NCI-H2029 (cell line): Measurements from ENCODE around the gene LILRA1.
"Not testable (repeated sequence)": the region's sequence is repeated elsewhere in the genome, so short reads cannot be mapped to it uniquely, and the experiment has no call there.

Source experiments
- DNase-seq: peaks from one replicate; lab custom pipeline; 2025; lab: John Stamatoyannopoulos, UW

Gene LILRA1

DNA sequence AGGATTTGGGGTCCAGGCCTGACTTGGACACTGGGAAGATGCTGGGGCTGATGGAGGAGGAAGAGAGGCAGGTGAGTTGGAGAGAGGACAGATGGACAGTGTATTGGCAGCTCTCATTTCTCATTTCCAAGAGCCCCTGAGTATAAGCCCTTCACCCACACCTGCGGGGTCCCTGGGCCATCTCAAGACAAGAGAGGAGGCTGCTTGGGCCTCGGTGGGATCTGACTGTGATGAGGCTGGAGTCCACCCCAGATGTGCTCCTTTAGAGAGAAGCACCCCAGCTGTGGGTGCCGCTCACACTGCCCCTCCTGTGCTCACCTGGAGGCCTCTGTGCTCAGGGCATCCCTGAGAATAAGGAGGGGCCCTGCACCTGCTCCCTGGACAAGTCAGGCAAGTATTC is 16.1 kb upstream of the LILRA1 start:
- no peak for DNase-seq

DNA sequence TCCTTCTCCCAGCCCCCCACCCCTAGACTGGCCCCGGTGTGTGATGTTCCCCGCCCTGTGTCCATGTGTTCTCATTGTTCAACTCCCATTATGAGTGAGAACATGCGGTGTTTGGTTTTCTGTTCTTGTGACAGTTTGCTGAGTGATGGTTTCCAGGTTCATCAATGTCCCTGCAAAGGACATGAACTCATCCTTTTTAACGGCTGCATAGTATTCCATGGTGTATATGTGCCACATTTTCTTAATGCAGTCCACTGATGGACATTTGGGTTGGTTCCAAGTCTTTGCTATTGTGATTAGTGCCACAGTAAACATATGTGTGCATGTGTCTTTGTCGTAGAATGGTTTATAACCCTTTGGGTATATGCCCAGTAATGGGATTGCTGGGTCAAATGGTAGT is 15.2 kb upstream of the LILRA1 start:
- not testable (repeated sequence) for DNase-seq

DNA sequence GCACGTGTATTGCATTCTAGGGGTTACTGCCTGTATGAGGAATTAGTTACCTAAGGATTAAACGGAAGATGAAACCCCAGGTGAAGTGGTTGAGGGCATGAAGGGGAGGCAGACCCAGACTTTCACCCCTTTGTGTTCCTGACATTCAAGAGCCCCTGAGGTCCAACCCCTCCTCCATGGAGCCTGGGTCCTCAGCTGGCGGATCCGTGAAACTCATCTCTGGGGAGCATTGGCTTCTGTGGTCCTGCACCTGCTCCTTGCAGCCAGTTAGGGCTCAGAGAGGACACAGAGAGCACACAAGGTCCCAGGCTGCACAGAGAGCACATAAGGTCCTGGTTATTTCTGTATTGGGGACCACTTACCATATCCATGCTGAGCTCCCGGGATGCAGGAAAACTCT is 7.0 kb upstream of the LILRA1 start:
- DNase-seq = no peak

DNA sequence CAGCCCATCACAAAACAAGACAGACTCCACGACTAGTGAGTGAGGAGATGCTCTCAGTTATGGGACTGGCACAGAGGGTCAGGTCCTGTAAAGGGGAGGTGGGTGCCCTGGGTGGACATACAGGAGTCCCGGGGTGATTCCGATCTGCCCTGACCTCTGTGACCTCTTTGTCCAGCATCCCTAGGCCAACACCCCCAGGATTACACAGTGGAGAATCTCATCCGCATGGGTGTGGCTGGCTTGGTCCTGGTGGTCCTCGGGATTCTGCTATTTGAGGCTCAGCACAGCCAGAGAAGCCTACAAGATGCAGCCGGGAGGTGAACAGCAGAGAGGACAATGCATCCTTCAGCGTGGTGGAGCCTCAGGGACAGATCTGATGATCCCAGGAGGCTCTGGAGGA is 6.4 kb upstream of the LILRA1 start:
- DNase-seq = no peak

DNA sequence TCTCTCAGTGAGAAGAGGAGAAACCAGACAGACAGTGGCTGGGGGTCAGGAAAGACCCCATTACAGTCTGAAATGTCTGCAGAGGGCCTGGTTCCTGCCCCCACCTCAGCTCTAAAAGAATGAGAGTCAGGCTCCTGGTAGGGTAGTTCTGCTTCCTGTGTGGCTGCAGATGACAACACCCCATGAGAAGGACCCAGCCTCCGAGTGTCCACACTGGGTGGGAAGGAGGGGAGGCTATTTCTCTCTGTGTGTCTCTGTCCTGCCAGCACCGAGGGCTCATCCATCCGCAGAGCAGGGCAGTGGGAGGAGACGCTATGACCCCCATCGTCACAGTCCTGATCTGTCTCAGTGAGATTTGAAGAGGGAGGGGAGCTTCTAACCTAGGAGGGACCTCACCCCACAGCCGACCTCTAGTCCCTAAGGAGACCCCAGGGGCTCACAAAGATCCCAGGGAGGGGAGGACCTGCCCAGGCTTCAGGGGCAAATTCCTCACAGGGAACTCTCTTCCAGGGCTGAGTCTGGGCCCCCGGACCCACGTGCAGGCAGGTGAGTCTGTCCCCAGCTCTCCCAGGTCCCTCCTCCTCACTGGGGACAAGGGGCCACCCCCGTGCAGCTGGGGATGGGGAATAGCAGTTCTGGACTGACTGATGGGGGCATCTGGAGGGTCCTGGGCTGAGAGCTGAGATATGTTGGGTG is 647 bp downstream of the LILRA1 start:
- DNase-seq = not testable (repeated sequence)

DNA sequence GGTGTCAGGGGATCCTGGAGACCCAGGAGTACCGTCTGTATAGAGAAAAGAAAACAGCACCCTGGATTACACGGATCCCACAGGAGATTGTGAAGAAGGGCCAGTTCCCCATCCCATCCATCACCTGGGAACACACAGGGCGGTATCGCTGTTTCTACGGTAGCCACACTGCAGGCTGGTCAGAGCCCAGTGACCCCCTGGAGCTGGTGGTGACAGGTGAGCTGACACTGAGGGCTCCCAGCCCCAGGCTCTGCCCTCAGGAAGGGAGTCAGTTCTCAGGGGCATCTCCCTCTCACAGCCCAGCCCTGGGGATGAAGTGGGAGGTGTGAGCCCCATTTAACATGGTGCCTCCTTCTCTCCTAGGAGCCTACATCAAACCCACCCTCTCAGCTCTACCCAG is 1.3 kb downstream of the LILRA1 start:
- DNase-seq = no peak

DNA sequence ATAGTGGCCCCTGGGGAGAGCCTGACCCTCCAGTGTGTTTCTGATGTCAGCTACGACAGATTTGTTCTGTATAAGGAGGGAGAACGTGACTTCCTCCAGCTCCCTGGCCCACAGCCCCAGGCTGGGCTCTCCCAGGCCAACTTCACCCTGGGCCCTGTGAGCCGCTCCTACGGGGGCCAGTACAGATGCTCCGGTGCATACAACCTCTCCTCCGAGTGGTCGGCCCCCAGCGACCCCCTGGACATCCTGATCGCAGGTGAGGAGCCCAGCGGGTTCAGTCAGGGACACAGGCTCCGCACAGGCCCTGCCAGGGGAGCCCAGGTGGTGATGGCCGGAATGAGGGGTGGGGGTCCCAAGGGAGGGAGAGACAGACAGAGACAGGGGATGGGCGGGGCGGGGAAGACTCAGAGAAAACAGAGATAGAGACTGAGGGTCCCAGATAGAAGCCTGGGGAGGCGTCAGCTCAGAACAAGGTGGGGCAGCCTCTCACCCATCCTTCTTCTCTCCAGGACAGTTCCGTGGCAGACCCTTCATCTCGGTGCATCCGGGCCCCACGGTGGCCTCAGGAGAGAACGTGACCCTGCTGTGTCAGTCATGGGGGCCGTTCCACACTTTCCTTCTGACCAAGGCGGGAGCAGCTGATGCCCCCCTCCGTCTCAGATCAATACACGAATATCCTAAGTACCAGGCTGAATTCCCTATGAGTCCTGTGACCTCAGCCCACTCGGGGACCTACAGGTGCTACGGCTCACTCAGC is 2.4 kb downstream of the LILRA1 start:
- not testable (repeated sequence) for DNase-seq

DNA sequence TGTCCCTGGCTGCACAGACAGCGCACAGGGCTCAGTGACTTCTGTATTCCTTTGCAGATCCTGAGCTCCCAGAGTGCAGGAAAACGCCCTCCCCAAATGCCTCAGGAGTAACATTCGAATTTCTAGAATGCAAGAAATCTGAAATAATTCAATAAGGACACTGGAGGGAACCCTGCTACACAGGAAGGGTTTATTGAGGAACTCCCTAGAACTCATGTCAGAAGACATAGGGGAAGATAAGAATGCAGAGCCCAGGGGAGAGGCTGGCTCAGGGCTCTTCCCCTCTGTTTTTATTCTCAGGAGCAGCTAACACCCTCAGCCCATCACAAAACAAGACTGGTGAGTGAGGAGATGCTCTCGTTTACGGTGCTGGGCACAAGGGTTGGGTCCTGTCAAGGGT is 6.8 kb downstream of the LILRA1 start:
- DNase-seq = no peak

DNA sequence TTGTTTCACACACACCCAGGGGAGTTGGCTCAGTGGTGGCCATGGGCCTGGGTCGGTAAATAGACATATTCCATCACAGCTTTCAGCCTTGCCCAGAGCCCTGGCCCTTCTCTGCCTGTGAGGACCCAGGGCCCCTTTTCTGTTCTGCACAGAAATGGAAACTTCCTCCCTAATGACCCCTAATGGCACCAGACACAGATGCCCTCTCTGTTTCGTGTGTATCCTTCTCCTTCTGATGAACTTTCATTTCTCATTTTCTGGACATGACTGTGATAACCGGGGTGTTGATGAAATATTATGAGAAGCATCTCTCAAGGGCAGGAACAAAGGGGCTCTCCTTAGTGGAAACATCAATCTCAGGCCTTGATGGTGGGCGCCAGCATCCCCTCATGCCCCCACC is 12.8 kb downstream of the LILRA1 start:
- no peak for DNase-seq

DNA sequence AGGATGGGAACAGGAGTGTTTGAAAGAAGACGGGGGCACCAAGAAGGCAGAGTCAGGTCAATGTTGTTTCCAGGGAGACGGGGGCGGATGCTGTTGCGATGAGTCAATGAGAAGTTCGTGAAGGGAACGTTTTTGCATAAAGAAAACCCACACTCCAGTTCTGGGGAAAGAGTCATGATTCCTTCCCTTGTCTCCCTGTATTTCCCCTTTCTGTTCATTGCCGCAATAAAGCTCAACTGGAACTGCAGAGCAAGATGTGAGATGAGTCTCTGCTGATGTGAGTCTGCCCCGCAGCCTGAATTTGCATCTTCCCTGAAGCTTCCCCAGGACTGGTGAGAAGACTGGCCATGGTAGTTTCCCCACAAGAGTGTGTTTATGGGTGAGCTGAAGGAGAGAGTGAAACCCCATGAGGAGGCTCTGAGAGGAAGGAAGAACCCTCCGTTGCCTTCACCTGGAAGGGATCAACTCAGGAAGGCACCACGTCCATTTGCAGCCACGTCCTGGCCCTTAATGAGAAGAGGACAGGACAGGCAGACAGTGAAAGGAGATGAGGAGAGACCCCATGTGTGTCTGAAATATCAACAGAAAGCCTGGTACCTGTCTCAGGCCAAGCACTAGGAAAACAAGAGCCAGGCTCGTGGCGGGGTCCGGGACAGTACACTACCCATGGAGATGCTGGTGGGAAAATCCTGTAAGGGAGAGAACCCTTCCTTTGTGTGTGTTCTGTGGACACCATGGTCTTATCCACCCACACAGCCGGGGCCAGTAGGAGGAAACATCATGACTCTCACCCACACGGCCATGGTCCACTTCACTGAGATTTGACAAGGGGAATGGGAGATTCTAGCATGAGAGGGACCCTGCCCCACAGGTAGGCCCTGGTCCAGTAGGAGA is 13.7 kb downstream of the LILRA1 start:
- DNase-seq = no peak

DNA sequence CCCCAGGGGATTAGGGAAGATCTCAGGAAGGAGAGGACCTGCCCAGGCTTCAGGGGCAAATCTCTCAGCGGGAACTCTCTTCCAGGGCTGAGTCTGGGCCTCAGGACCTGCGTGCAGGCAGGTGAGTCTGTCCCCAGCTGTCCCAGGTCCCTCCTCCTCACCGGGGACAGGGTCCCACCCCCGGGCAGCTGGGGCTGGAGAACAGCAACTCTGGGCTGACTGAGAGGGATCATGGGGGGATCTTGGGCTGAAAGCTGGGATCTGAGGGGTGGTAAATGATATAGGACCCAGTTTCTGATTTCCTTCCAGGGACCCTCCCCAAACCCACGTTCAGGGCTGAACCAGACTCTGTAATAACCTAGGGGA is 14.3 kb downstream of the LILRA1 start:
- no peak for DNase-seq

DNA sequence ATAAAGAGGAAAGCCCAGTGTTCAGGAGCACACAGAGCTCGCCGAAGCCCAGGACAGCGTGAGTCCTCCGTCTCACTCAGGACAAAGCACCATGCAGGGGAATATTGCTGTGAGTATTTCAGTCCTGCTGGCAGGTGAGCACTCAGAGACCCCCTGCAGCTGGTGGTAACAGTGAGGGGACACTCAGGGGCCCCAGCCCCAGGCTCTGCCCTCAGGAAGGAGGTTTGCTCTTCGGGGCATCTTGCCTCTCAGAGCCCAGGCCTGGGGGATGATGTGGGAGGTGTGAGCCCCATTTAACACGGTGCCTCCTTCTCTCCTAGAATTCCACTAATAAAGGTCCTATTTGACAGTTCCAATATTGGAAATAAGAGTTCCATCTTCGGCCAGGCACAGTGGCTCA is 14.8 kb downstream of the LILRA1 start:
- no peak for DNase-seq

DNA sequence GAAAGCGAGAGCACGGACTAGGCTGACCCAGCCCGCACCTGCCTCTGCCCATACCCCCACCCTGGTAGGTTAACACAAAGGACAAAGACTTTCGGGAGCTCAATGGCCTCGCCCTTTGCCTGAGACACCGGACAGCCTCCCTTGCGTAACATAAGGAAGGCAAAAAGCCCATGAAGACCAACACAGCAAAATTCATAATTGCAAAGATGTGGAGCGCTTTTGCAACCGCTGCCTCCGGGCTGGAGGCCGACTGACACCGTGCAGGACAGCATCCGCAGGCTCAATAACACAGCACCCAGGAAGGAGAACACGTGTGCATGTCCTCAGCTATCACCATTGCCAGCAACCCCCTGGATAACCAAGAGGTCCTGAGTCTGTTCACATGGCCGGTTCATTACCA is 15.4 kb downstream of the LILRA1 start:
- DNase-seq = no peak

DNA sequence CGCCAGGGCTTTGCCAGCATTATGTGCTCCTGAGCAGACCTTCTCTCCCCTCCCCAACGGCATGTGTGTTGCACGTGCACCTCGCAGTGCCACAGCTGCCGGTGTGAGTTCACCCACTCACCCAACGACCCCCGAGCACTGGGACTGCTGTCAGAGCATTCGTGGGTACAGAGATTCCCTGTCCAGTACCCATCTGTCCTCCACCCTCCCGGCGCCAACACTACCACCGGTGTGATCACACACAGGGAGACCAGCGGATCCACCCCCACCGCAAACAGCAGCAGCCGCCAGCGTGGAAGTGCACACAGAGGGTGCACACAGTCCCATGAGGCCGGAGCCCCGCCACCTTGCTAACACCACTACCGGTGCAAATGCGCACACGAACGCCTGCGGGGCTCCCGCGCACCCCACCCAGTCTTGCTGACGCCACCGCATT is 15.9 kb downstream of the LILRA1 start:
- no peak for DNase-seq

DNA sequence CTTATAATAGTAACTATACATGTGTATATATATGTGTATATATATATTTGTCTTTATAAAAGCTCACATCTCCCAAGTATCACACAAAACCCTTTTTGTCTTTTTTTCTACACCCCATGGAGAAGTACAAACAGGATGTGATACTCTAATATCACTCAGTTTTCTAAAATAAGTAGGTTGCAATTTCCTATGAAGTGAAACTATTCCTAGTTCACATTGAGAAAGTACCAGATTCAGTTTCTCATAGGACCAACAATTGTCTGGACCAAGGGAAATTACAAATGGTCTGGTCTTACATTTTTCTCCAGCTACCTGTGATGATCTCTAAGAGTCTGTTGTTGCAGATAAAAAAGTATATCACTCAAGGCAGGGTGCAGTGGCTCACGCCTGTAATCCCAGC is 19.0 kb downstream of the LILRA1 start:
- no peak for DNase-seq

DNA sequence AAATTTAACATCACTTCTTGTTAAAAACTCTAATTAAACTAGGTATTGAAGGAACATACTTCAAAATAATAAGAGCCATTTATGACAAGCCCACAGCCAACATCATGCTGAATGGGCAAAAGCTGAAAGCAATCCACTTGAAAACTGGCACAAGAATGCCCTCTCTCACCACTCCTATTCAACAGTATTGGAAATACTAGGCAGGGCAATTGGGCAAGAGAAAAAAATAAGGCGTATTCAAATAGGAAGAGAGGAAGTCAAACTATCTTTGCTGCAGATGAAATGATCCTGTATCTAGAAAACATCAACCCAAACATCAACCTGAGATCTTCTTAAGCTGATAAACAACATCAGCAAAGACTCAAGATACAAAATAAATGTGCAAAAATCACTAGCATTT is 21.3 kb downstream of the LILRA1 start:
- no peak for DNase-seq

DNA sequence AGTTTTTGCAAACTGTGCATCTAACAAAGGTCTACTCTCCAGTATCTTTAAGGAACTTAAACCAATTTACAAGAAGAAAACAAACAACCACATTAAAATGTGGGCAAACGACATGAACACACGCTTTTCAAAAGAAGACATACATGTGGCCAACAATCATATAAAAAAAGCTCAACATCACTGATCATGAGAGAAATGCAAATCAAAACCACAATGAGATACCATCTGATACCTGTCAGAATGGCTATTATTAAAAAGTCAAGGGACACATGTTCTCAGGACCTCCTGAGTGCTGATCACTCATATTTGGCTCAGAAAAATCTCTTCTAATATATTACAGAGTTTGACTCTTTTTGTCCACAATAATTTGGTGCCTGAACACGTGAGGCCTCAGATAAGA is 22.6 kb downstream of the LILRA1 start:
- DNase-seq = no peak

DNA sequence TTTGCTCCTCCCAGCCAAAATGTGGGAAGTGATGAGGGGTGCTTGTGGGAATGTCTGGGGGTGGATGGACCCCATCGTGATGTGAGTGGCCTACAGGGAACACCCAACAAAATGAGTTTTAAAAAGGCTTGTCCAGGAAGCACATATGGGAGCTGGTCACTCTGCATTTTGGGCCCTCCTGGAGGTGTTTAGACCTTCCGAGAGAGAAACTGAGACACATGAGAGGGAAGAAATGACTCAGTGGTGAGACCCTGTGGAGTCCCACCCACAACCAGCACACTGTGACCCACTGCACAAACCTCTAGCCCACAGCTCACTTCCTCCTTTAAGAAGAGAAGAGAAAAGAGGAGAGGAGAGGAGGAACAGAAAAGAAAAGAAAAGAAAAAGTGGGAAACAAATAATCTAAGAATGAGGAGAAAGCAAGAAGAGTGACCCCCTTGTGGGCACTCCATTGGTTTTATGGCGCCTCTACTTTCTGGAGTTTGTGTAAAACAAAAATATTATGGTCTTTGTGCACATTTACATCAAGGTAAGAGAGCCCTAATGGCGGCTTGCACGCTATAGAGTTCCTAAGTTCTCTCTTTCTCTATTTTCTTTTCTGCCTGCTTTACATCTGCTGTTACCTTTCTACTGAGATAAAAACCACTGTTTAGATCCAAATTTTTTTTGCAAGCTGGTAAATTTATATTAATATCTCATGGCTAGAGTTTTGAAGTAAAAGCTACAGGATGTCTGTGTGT is 23.6 kb downstream of the LILRA1 start:
- DNase-seq = no peak

DNA sequence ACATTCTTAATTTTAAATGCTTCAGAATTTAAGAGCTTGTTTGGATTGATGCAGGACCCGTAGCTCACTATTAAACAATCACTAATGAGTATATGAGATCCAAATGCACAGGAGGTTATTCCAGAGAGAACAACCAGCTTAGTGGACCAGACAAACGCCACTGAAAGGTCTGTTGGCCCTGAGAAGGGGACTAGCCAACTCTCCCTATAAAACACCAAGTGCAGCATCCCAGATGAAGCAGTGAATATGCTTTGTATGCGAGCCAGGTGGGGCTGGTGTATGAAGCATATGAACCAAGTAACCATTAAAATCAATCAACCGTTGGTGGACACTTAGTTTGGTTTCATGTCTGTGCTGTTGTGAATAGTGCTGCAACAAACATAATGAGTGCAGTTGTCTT is 27.0 kb downstream of the LILRA1 start:
- DNase-seq = no peak

DNA sequence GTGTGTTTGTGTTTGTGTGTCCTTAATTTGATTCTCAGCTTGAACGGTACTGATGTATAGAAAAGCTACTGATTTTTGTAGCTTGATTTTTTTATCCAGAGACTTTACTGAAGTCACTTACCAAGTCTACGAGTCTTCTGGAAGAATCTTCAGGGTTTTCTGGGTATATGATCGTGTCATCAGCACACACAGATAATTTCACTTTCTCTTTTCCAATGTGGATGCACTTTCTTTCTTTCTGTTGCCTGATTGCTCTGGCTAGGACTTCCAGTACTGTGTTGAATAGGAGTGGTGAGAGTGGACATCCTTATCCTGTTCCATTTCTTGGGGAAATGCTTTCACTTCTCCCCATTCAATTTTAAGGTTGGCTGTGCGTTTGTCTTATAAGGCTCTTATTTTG is 29.0 kb downstream of the LILRA1 start:
- no peak for DNase-seq

DNA sequence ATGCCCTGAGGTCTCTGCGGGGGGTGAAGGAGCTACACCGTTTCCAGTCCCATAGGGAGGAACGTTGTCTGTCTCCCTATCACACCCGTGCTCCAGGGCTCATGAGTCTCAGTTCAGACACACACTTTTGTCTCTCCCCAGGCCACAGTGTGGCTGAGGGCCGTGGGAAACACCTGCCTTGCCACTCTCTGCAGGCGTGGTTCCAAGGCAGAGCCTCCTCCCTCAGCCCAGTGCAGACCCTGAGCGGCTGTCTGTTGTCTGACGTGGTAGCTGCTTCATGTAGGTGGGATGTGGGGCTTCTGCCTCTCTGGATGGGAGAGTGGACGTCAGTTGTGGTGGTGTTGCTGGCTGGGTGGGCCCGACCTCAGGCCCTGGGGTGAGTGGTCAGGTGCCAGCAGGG is 30.8 kb downstream of the LILRA1 start:
- not testable (repeated sequence) for DNase-seq
